Mesenchymal stem cell (in vitro differentiated cells and primary cell): ENCODE measurements around the gene PHF20.
"Not testable (repeated sequence)": the region's sequence is repeated elsewhere in the genome, so short reads cannot be mapped to it uniquely, and the experiment has no call there.

Experiments
- DNase-seq: peaks from one replicate; pipeline ENCODE4 v3.0.0-alpha.2; 2013
- H2AFZ ChIP-seq: one replicate; pipeline ENCODE4 v1.6.1; 2013; ENCODE audit warnings: low read depth, mild to moderate bottlenecking, control low read depth, inconsistent platforms, low read length, moderate library complexity
- H2AK5ac ChIP-seq: 2 replicates; pipeline ENCODE4 v1.6.1; 2013; ENCODE audit warnings: low read length, moderate library complexity, mild to moderate bottlenecking, inconsistent platforms; ENCODE audit not compliant: severe bottlenecking
- H2BK120ac ChIP-seq: one replicate; pipeline ENCODE4 v1.6.1; 2013; ENCODE audit warnings: low read depth, mild to moderate bottlenecking, inconsistent platforms, low read length, moderate library complexity
- H2BK12ac ChIP-seq, 2 experiments: one replicate each; pipeline ENCODE4 v1.6.1; 2013; ENCODE audit warnings: inconsistent platforms in 2 of 2, low read length in 2 of 2, mild to moderate bottlenecking in 2 of 2, moderate library complexity in 2 of 2, control low read depth in 1 of 2
- H2BK15ac ChIP-seq: one replicate; pipeline ENCODE4 v1.6.1; 2013; ENCODE audit warnings: mild to moderate bottlenecking, low read depth, inconsistent platforms; ENCODE audit not compliant: poor library complexity, severe bottlenecking
- H2BK5ac ChIP-seq: 2 replicates; pipeline ENCODE4 v1.6.1; 2013; ENCODE audit warnings: low read depth, mild to moderate bottlenecking, low read length, control low read depth, inconsistent platforms; ENCODE audit not compliant: poor library complexity, severe bottlenecking
- H3K14ac ChIP-seq, 2 experiments: one replicate each; pipeline ENCODE4 v1.6.1; 2013; ENCODE audit warnings: inconsistent platforms in 2 of 2, low read length in 2 of 2, control low read depth in 1 of 2, mild to moderate bottlenecking in 1 of 2, moderate library complexity in 1 of 2
- H3K18ac ChIP-seq, 2 experiments: one replicate each; pipeline ENCODE4 v1.6.1; 2013; ENCODE audit warnings: inconsistent platforms in 2 of 2, low read length in 2 of 2, control low read depth in 1 of 2, low read depth in 1 of 2, mild to moderate bottlenecking in 1 of 2
- H3K23ac ChIP-seq, 2 experiments: one replicate each; pipeline ENCODE4 v1.6.1; 2013; ENCODE audit warnings: inconsistent platforms in 2 of 2, low read length in 2 of 2, mild to moderate bottlenecking in 2 of 2, moderate library complexity in 2 of 2, control low read depth in 1 of 2
- H3K27ac ChIP-seq: 2 replicates; pipeline ENCODE4 v1.5.1; 2013; ENCODE audit warnings: mild to moderate bottlenecking, moderate library complexity, low read length, control low read depth, inconsistent platforms; ENCODE audit not compliant: poor library complexity, severe bottlenecking
- H3K27me3 ChIP-seq, 2 experiments: 2 replicates each; pipeline versions ENCODE4 v1.6.1 to v1.7.0; 2013; ENCODE audit warnings: low read length in 2 of 2, mild to moderate bottlenecking in 2 of 2, moderate library complexity in 2 of 2, control low read depth in 1 of 2, inconsistent platforms in 1 of 2; ENCODE audit not compliant: control insufficient read depth in 1 of 2, insufficient read depth in 1 of 2
- H3K36me3 ChIP-seq, 2 experiments: 2 replicates each; pipeline versions ENCODE4 v1.6.1 to v1.7.0; 2013; ENCODE audit warnings: low read length in 2 of 2, control low read depth in 1 of 2, inconsistent platforms in 1 of 2, low read depth in 1 of 2, mild to moderate bottlenecking in 1 of 2; ENCODE audit not compliant: insufficient read depth in 2 of 2, control insufficient read depth in 1 of 2
- H3K4ac ChIP-seq, 2 experiments: one replicate each; pipeline ENCODE4 v1.6.1; 2013; ENCODE audit warnings: inconsistent platforms in 2 of 2, low read length in 2 of 2, mild to moderate bottlenecking in 2 of 2, moderate library complexity in 2 of 2, control low read depth in 1 of 2, low read depth in 1 of 2
- H3K4me1 ChIP-seq: 2 replicates; pipeline ENCODE4 v1.6.1; 2013; ENCODE audit warnings: low read depth, low read length, control low read depth; ENCODE audit not compliant: control insufficient read depth, insufficient read depth
- H3K4me2 ChIP-seq: 2 replicates; pipeline ENCODE4 v1.6.1; 2013; ENCODE audit warnings: low read length, mild to moderate bottlenecking, inconsistent platforms; ENCODE audit not compliant: poor library complexity, severe bottlenecking
- H3K4me3 ChIP-seq, 2 experiments: 2 replicates each; pipeline versions ENCODE4 v1.5.1 to v1.7.0; 2013; ENCODE audit warnings: low read length in 2 of 2, mild to moderate bottlenecking in 2 of 2, control low read depth in 1 of 2, low read depth in 1 of 2; ENCODE audit not compliant: insufficient read depth in 1 of 2
- H3K79me1 ChIP-seq: replicated peaks from 2 replicates; pipeline ENCODE4 v1.6.1; 2013; ENCODE audit warnings: mild to moderate bottlenecking, control low read depth, low read length, inconsistent platforms; ENCODE audit not compliant: poor library complexity, severe bottlenecking
- H3K9ac ChIP-seq: 2 replicates; pipeline ENCODE4 v1.7.0; 2013; ENCODE audit warnings: mild to moderate bottlenecking, low read length, moderate library complexity
- H3K9me3 ChIP-seq: 2 replicates; pipeline ENCODE4 v1.7.0; 2013; ENCODE audit warnings: mild to moderate bottlenecking, low read length; ENCODE audit not compliant: control insufficient read depth
- H4K8ac ChIP-seq: one replicate; pipeline ENCODE4 v1.6.1; 2013; ENCODE audit warnings: inconsistent platforms, mild to moderate bottlenecking, low read length, moderate library complexity
- H4K91ac ChIP-seq: one replicate; pipeline ENCODE4 v1.6.1; 2013; ENCODE audit warnings: mild to moderate bottlenecking, low read length, inconsistent platforms
- WGBS: methylation state at CpG from one replicate; pipeline ENCODE4 v1.1.7; 2013; ENCODE audit warnings: mixed read lengths; 5-methylcytosine and 5-hydroxymethylcytosine counted together

Gene PHF20

GRCh38 chr20:35849706-35850105 lies 77.9 kb downstream of the PHF20 start:
- Histone ChIP-seq H3K4me3 (no peak overlapping the region), H2AK5ac (no peak overlapping the region), H2BK15ac (no peak overlapping the region), H3K27me3 (no peaks in the 10 kb centered on the region), H3K27ac (no peak overlapping the region), H4K8ac (no peak overlapping the region), H3K79me1 (peaks cover 32% of the 10 kb centered on the region), H2BK120ac (no peak overlapping the region), H3K23ac (no peak overlapping the region), H3K14ac (no peak overlapping the region), H4K91ac (no peak overlapping the region), H3K4ac (no peak overlapping the region), H2BK12ac (no peak overlapping the region), H3K36me3 (peaks cover 21 to 67% of the 10 kb centered on the region in 2 experiments), H3K4me2 (no peak overlapping the region), H3K18ac (no peak overlapping the region), H3K9ac (no peak overlapping the region), H2AFZ (no peak overlapping the region), H3K9me3 (no peaks in the 10 kb centered on the region), H3K4me1 (no peaks in the 10 kb centered on the region), H2BK5ac (no peak overlapping the region)
- no peak for DNase-seq
- WGBS = 96% methylated on average over 4 of the region's 4 CpGs

- H3K27me3 ChIP-seq, H3K4ac ChIP-seq, H3K4me1 ChIP-seq, H3K4me2 ChIP-seq, H3K23ac ChIP-seq, H4K8ac ChIP-seq, H2BK120ac ChIP-seq, H4K91ac ChIP-seq, H3K4me3 ChIP-seq, H3K9me3 ChIP-seq, DNase-seq, H3K18ac ChIP-seq, H3K9ac ChIP-seq, H3K14ac ChIP-seq, H2AFZ ChIP-seq, H2BK15ac ChIP-seq, H2BK5ac ChIP-seq, H2BK12ac ChIP-seq, H2AK5ac ChIP-seq, H3K27ac ChIP-seq: not testable (repeated sequence)
- 98% methylated on average over 8 of the region's 8 CpGs for WGBS
- Histone ChIP-seq H3K36me3 (peaks cover 20 to 68% of the 10 kb centered on the region in 2 experiments), H3K79me1 (peaks cover 32% of the 10 kb centered on the region)
These were observed 79.8 kb downstream of the PHF20 start for GRCh38 chr20:35851659-35852058.

- peaks cover 14 to 49% of the 10 kb centered on the region in 2 experiments for H3K36me3 ChIP-seq
- no peaks in the 10 kb centered on the region for H3K9me3 ChIP-seq
- H2BK120ac ChIP-seq = no peak overlapping the region
- H4K91ac ChIP-seq = no peak overlapping the region
- no peak overlapping the region for H3K18ac ChIP-seq
- peaks cover 25% of the 10 kb centered on the region for H3K79me1 ChIP-seq
- no peaks in the 10 kb centered on the region for H3K27me3 ChIP-seq
- no peak overlapping the region for H3K23ac ChIP-seq
- H2BK15ac ChIP-seq = no peak overlapping the region
- H2BK5ac ChIP-seq = no peak overlapping the region
- no peaks in the 10 kb centered on the region for H3K4me1 ChIP-seq
- H3K14ac ChIP-seq = no peak overlapping the region
- no peak overlapping the region for H3K4ac ChIP-seq
- no peak for DNase-seq
- H3K4me3 ChIP-seq = no peak overlapping the region
- no peak overlapping the region for H4K8ac ChIP-seq
- H3K9ac ChIP-seq = no peak overlapping the region
- no peak overlapping the region for H2AK5ac ChIP-seq
- no peak overlapping the region for H3K27ac ChIP-seq
- H2AFZ ChIP-seq = no peak overlapping the region
- H2BK12ac ChIP-seq = no peak overlapping the region
- H3K4me2 ChIP-seq = no peak overlapping the region
- 100% methylated on average over 1 of the region's 2 CpGs for WGBS
These were observed 83.0 kb downstream of the PHF20 start for GRCh38 chr20:35854713-35855348.

- H3K4ac ChIP-seq, H4K91ac ChIP-seq, H3K9ac ChIP-seq, H2BK5ac ChIP-seq, H2AK5ac ChIP-seq, H3K4me3 ChIP-seq, H2BK15ac ChIP-seq, H3K14ac ChIP-seq, H3K4me1 ChIP-seq, H3K27me3 ChIP-seq, H4K8ac ChIP-seq, H3K27ac ChIP-seq, H2BK120ac ChIP-seq, H2AFZ ChIP-seq, H3K9me3 ChIP-seq, H3K18ac ChIP-seq, H2BK12ac ChIP-seq, DNase-seq, H3K23ac ChIP-seq, H3K4me2 ChIP-seq: not testable (repeated sequence)
- WGBS = over 99% methylated on average over 4 of the region's 4 CpGs
- H3K79me1 ChIP-seq = peaks cover 25% of the 10 kb centered on the region
- H3K36me3 ChIP-seq = peaks cover 15 to 49% of the 10 kb centered on the region in 2 experiments
These were observed 83.8 kb downstream of the PHF20 start for GRCh38 chr20:35855641-35856040.
